ENCODE results near the gene OR7A17.

Gene OR7A17

GRCh38 chr19:14886032-14886431 is at the start of gene OR7A17:
TSS of gene OR7A17 (minus strand) at chr19:14886132. CDS start at chr19:14881355, 4,777 bp downstream.
- DNase-seq: no peak

GRCh38 chr19:14933506-14933905 is 47.6 kb upstream of the OR7A17 start:
- no peak for DNase-seq

- no peak for DNase-seq
Observed at GRCh38 chr19:14916848-14917247, 30.9 kb upstream of the OR7A17 start.

- DNase-seq: no peak
Observed at GRCh38 chr19:14915116-14915515, 29.2 kb upstream of the OR7A17 start.

- no peak for DNase-seq
Observed at GRCh38 chr19:14906711-14907110, 20.8 kb upstream of the OR7A17 start.

- DNase-seq: no peak
Observed at GRCh38 chr19:14901675-14902260, 15.8 kb upstream of the OR7A17 start.

GRCh38 chr19:14890643-14891379 is 4.9 kb upstream of the OR7A17 start:
- DNase-seq: no peak

- DNase-seq: no peak
Observed at GRCh38 chr19:14889994-14890642, 4.2 kb upstream of the OR7A17 start.

GRCh38 chr19:14871619-14872230 is 14.2 kb downstream of the OR7A17 start:
- DNase-seq: no peak

- DNase-seq: no peak
Observed at GRCh38 chr19:14868497-14868896, 17.4 kb downstream of the OR7A17 start.

- DNase-seq: no peak
Observed at GRCh38 chr19:14848822-14849221, 37.1 kb downstream of the OR7A17 start, which contains the start of gene OR7A10. TSS of gene OR7A10 (minus strand) at chr19:14848922. CDS start at chr19:14841877, 7,045 bp downstream.

GRCh38 chr19:14843578-14843977 is 42.4 kb downstream of the OR7A17 start:
- DNase-seq: no peak

- no peak for DNase-seq
Observed at GRCh38 chr19:14843169-14843568, 42.8 kb downstream of the OR7A17 start.

- DNase-seq: no peak
Observed at GRCh38 chr19:14840206-14840605, 45.7 kb downstream of the OR7A17 start.

- DNase-seq: no peak
Observed at GRCh38 chr19:14837391-14837790, 48.5 kb downstream of the OR7A17 start.

- no peak for DNase-seq
Observed at GRCh38 chr19:14835011-14835410, 50.9 kb downstream of the OR7A17 start, which contains the start of the genes OR7A5 and OR7C1. TSS of gene OR7A5 (minus strand) at chr19:14835185. CDS start at chr19:14828241, 6,944 bp downstream. TSS of gene OR7C1 (minus strand) at chr19:14835185. CDS start at chr19:14800136, 35,049 bp downstream.

- no peak for DNase-seq
Observed at GRCh38 chr19:14830702-14831101, 55.2 kb downstream of the OR7A17 start.
